Left lung (tissue), 10 donors: ENCODE measurements around the gene SH3RF2. TPM values are rescaled to one million over a fixed set of nuclear protein-coding genes. Genes with fewer than 3 reads are reported as not detected.

Source experiments
- ATAC-seq: fragments of 200-7000 bp; cut with Tn5 transposase; one replicate; pipeline ENCODE4 v1.9.1; 2020; ENCODE audit warnings: moderate library complexity
- DNase-seq, 4 donors: peaks; one replicate each; pipeline ENCODE4 v3.0.0-alpha.2; 2013 to 2020
- H3K27ac ChIP-seq, 2 donors: fragments of 200-600 bp; sonication (generic) in 1 of 2; one replicate each; pipeline versions ENCODE4 v1.5.0 to v1.8.0; 2020 to 2021
- H3K27me3 ChIP-seq, 2 donors: fragments of 200-600 bp; sonication (generic) in 1 of 2; one replicate each; pipeline versions ENCODE4 v1.5.0 to v1.8.0; 2020 to 2021
- H3K36me3 ChIP-seq, 2 donors: fragments of 200-600 bp; sonication (generic) in 1 of 2; one replicate each; pipeline versions ENCODE4 v1.5.0 to v1.8.0; 2020 to 2021
- H3K4me1 ChIP-seq, 2 donors: fragments of 200-600 bp; one replicate each; pipeline ENCODE4 v1.8.0; 2021
- H3K4me3 ChIP-seq, 2 donors: fragments of 200-600 bp; sonication (generic) in 1 of 2; one replicate each; pipeline versions ENCODE4 v1.5.0 to v1.8.0; 2020 to 2021; ENCODE audit warnings: mild to moderate bottlenecking in 1 of 2
- H3K9me3 ChIP-seq, 2 donors: fragments of 200-600 bp; sonication (generic) in 1 of 2; one replicate each; pipeline versions ENCODE4 v1.5.0 to v1.8.0; 2020 to 2021
- CTCF ChIP-seq, 2 donors: fragments of 200-600 bp; sonication (generic) in 1 of 2; IDR thresholded peaks; one replicate each; pipeline versions ENCODE4 v1.5.0 to v1.8.0; 2021; ENCODE audit warnings: antibody characterized with exemption in 2 of 2
- intact Hi-C, 2 donors: fragments of 100-400 bp; cut with DNase I; formaldehyde crosslinking; loops; one replicate each; pipeline versions ENCODE4 v1.11.2 to v1.14.2; 2022
- polyA plus RNA-seq, 6 donors: library from polyadenylated mRNA; unstranded; fragments of 120-200 nt; gene quantifications; one replicate each; pipeline ENCODE4 v1.2.1, GENCODE V29; 2013; ENCODE audit not compliant: insufficient read length in 6 of 6
- total RNA-seq, 2 donors: library from RNA; stranded (reverse); fragmentation: NEBNext Ultra II Directional; extraction: Animal tissue kit (Norgen Biotek cat#: 25700); gene quantifications; one replicate each; pipeline ENCODE4 v1.2.1, GENCODE V29; 2021
- donor health status: DM: no; HTN: yes; CAD: no.
- donor health status: DM: no; HTN: no; CAD: no.

The SH3RF2 gene
- total and polyA plus RNA-seq, 8 donors, result 0.24 to 20.3 (median 0.47) TPM

GRCh38 chr5:146013761-146014160 is 77.4 kb downstream of the SH3RF2 start:
- no peak for ATAC-seq
- intact Hi-C loops, result no loop called here

GRCh38 chr5:146015001-146015400 is 78.6 kb downstream of the SH3RF2 start:
- Histone ChIP-seq H3K4me3 (no peak overlapping the region), H3K4me1 (no peaks in the 10 kb centered on the region), H3K9me3 (no peaks in the 10 kb centered on the region), H3K27ac (no peak overlapping the region), H3K36me3 (no peaks in the 10 kb centered on the region), H3K27me3 (no peaks in the 10 kb centered on the region)
- ATAC-seq (no peak), DNase-seq (no peak)
- intact Hi-C loops, result no loop called here
- TF ChIP-seq CTCF (IDR thresholded peaks at IDR 0.05), result no peak

More at GRCh38 chr5:146013761-146014160, 77.4 kb downstream of the SH3RF2 start:
- no peaks in the 10 kb centered on the region for H3K27me3 ChIP-seq
- no peaks in the 10 kb centered on the region for H3K4me1 ChIP-seq
- no peak overlapping the region for H3K4me3 ChIP-seq
- H3K9me3 ChIP-seq, result no peaks in the 10 kb centered on the region
- DNase-seq, result no peak
- H3K27ac ChIP-seq, result no peak overlapping the region
- no peak for TF ChIP-seq CTCF (IDR thresholded peaks at IDR 0.05)
- no peaks in the 10 kb centered on the region for H3K36me3 ChIP-seq

GRCh38 chr5:146016764-146017484 is 80.5 kb downstream of the SH3RF2 start:
- ATAC-seq, result no peak
- intact Hi-C loops, result no loop called here
- no peak for TF ChIP-seq CTCF (IDR thresholded peaks at IDR 0.05)
- no peak overlapping the region for H3K4me3 ChIP-seq
- H3K27me3 ChIP-seq, result no peaks in the 10 kb centered on the region
- H3K36me3 ChIP-seq, result no peaks in the 10 kb centered on the region
- no peaks in the 10 kb centered on the region for H3K4me1 ChIP-seq
- no peak for DNase-seq
- no peak overlapping the region for H3K27ac ChIP-seq
- no peaks in the 10 kb centered on the region for H3K9me3 ChIP-seq

- intact Hi-C loops, result no loop called here
- Histone ChIP-seq H3K4me1 (no peaks in the 10 kb centered on the region), H3K4me3 (no peak overlapping the region), H3K9me3 (no peaks in the 10 kb centered on the region), H3K36me3 (no peaks in the 10 kb centered on the region), H3K27ac (no peak overlapping the region), H3K27me3 (no peaks in the 10 kb centered on the region)
- DNase-seq (no peak), ATAC-seq (no peak)
- TF ChIP-seq CTCF (IDR thresholded peaks at IDR 0.05), result no peak
Observed at GRCh38 chr5:146018514-146019375, 82.4 kb downstream of the SH3RF2 start.

GRCh38 chr5:146020100-146020499 is 83.7 kb downstream of the SH3RF2 start:
- no peak for TF ChIP-seq CTCF (IDR thresholded peaks at IDR 0.05)
- H3K27me3 ChIP-seq, result no peaks in the 10 kb centered on the region
- ATAC-seq, result no peak
- no peak overlapping the region for H3K4me3 ChIP-seq
- no peak overlapping the region for H3K27ac ChIP-seq
- no peaks in the 10 kb centered on the region for H3K36me3 ChIP-seq
- intact Hi-C loops, result no loop called here
- no peaks in the 10 kb centered on the region for H3K9me3 ChIP-seq
- DNase-seq, result no peak
- H3K4me1 ChIP-seq, result no peaks in the 10 kb centered on the region
